HFFc6 (cell line): ENCODE results near the gene RPGRIP1. TPM values are rescaled to one million over a fixed set of nuclear protein-coding genes. Genes with fewer than 3 reads are reported as not detected.

Source experiments
- DNase-seq: peaks from one replicate; pipeline ENCODE4 v3.0.0-alpha.2; 2018
- H3K27ac Mint-ChIP-seq: 2 replicates; pipeline ENCODE4 v1.8.0; 2020; ENCODE audit warnings: mild to moderate bottlenecking, mixed read lengths
- H3K27me3 Mint-ChIP-seq: 2 replicates; pipeline ENCODE4 v1.8.0; 2021; ENCODE audit warnings: mild to moderate bottlenecking, moderate library complexity, mixed read lengths; ENCODE audit not compliant: insufficient read depth
- H3K36me3 Mint-ChIP-seq: 2 replicates; pipeline ENCODE4 v1.8.0; 2021; ENCODE audit warnings: low read depth, mixed read lengths
- H3K4me1 Mint-ChIP-seq: 2 replicates; pipeline ENCODE4 v1.8.0; 2020; ENCODE audit warnings: low read depth, mixed read lengths
- H3K4me3 Mint-ChIP-seq: 2 replicates; pipeline ENCODE4 v1.8.0; 2020; ENCODE audit warnings: mild to moderate bottlenecking, moderate library complexity, mixed read lengths
- H3K9me3 Mint-ChIP-seq: 2 replicates; pipeline ENCODE4 v1.8.0; 2020; ENCODE audit warnings: mild to moderate bottlenecking, mixed read lengths
- CTCF ChIP-seq: fragments of 200-600 bp; sonication (generic); IDR thresholded peaks from 2 replicates; pipeline ENCODE4 v1.5.0; 2021; ENCODE audit warnings: antibody characterized with exemption, mild to moderate bottlenecking
- total RNA-seq, 6 experiments: library from RNA; stranded (reverse); fragmentation: NEBNext Ultra II Directional; extraction: Animal tissue kit (Norgen Biotek cat#: 25700); gene quantifications; 2 replicates in 1 of 6; 3 replicates in 5 of 6; pipeline ENCODE4 v1.2.3, GENCODE V29; 2021

RPGRIP1 gene
- total RNA-seq, 6 experiments from 2014 or later: not detected

- Mint-ChIP-seq H3K9me3 (no peaks in the 10 kb centered on the region), H3K27ac (peak overlapping the region; percentile 64), H3K36me3 (peaks cover 51% of the 10 kb centered on the region), H3K4me3 (peak overlapping the region; percentile 3; the same call in 1 of the 2 replicates), H3K4me1 (peaks cover 55% of the 10 kb centered on the region), H3K27me3 (no peaks in the 10 kb centered on the region; the same call in none of the 2 replicates)
- DNase-seq: no peak
- no peak for TF ChIP-seq CTCF
These were observed 23.1 kb upstream of the RPGRIP1 start for GRCh38 chr14:21256539-21257393.

- no peak for TF ChIP-seq CTCF
- DNase-seq: no peak
- peak overlapping the region; percentile 36; the same call in 1 of the 2 replicates for H3K4me3 Mint-ChIP-seq
- H3K36me3 Mint-ChIP-seq: peaks cover 51% of the 10 kb centered on the region
- peak overlapping the region; percentile 64 for H3K27ac Mint-ChIP-seq
- H3K27me3 Mint-ChIP-seq: no peaks in the 10 kb centered on the region; the same call in 1 of the 2 replicates
- H3K9me3 Mint-ChIP-seq: no peaks in the 10 kb centered on the region
- peaks cover 62% of the 10 kb centered on the region for H3K4me1 Mint-ChIP-seq
These were observed 22.4 kb upstream of the RPGRIP1 start for GRCh38 chr14:21257394-21257909.

GRCh38 chr14:21258005-21258888 lies 21.6 kb upstream of the RPGRIP1 start:
- Mint-ChIP-seq H3K4me1 (peaks cover 70% of the 10 kb centered on the region), H3K27me3 (no peaks in the 10 kb centered on the region; the same call in 1 of the 2 replicates), H3K4me3 (peak overlapping the region; percentile 16), H3K27ac (peak overlapping the region; percentile 64), H3K9me3 (no peaks in the 10 kb centered on the region), H3K36me3 (peaks cover 59% of the 10 kb centered on the region)
- DNase-seq: no peak
- TF ChIP-seq CTCF: no peak

GRCh38 chr14:21258889-21259787 lies 20.7 kb upstream of the RPGRIP1 start:
- Mint-ChIP-seq H3K9me3 (no peaks in the 10 kb centered on the region), H3K4me1 (peaks cover 79% of the 10 kb centered on the region), H3K27me3 (no peaks in the 10 kb centered on the region; the same call in 1 of the 2 replicates), H3K4me3 (peak overlapping the region; percentile 16), H3K27ac (peak overlapping the region; percentile 17), H3K36me3 (peaks cover 65% of the 10 kb centered on the region)
- no peak for DNase-seq
- no peak for TF ChIP-seq CTCF
